Trophoblast cell (in vitro differentiated cells and primary cell): ENCODE results near the gene DDX56.
"Not testable (repeated sequence)": the region's sequence is repeated elsewhere in the genome, so short reads cannot be mapped to it uniquely, and the experiment has no call there.

Experiments
- DNase-seq, 2 donors: peaks; one replicate each; pipeline ENCODE4 v3.0.0-alpha.2; 2016
- H2AFZ ChIP-seq: 2 replicates; pipeline ENCODE4 v1.6.1; 2013; ENCODE audit warnings: low read length, moderate library complexity, mild to moderate bottlenecking; ENCODE audit not compliant: insufficient read depth, poor library complexity
- H2AK5ac ChIP-seq: 2 replicates; pipeline ENCODE4 v1.6.1; 2013; ENCODE audit warnings: mild to moderate bottlenecking, low read length
- H2BK120ac ChIP-seq: 2 replicates; pipeline ENCODE4 v1.6.1; 2013; ENCODE audit warnings: low read length, mild to moderate bottlenecking, moderate library complexity; ENCODE audit not compliant: insufficient read depth, poor library complexity
- H2BK12ac ChIP-seq: 2 replicates; pipeline ENCODE4 v1.6.1; 2013; ENCODE audit warnings: mild to moderate bottlenecking, low read length, moderate library complexity
- H2BK5ac ChIP-seq: 2 replicates; pipeline ENCODE4 v1.6.1; 2013; ENCODE audit warnings: low read length, low read depth, moderate library complexity, mild to moderate bottlenecking; ENCODE audit not compliant: poor library complexity
- H3K14ac ChIP-seq: 2 replicates; pipeline ENCODE4 v1.6.1; 2013; ENCODE audit warnings: mild to moderate bottlenecking, low read length
- H3K18ac ChIP-seq: 2 replicates; pipeline ENCODE4 v1.6.1; 2013; ENCODE audit warnings: mild to moderate bottlenecking, low read length
- H3K23ac ChIP-seq: 2 replicates; pipeline ENCODE4 v1.6.1; 2013; ENCODE audit warnings: low read length
- H3K27ac ChIP-seq: 2 replicates; pipeline ENCODE4 v1.5.1; 2013; ENCODE audit warnings: low read depth, mild to moderate bottlenecking, inconsistent platforms, low read length, moderate library complexity
- H3K27me3 ChIP-seq: 2 replicates; pipeline ENCODE4 v1.6.1; 2013; ENCODE audit warnings: inconsistent platforms, mild to moderate bottlenecking, low read length, moderate library complexity; ENCODE audit not compliant: insufficient read depth
- H3K36me3 ChIP-seq, 2 experiments: 1 replicate in 1 of 2; 2 replicates in 1 of 2; pipeline ENCODE4 v1.6.1; 2013; ENCODE audit warnings: low read length in 2 of 2, mild to moderate bottlenecking in 2 of 2, moderate library complexity in 1 of 2; ENCODE audit not compliant: insufficient read depth in 2 of 2, control insufficient read depth in 1 of 2
- H3K4ac ChIP-seq: 2 replicates; pipeline ENCODE4 v1.6.1; 2013; ENCODE audit warnings: low read depth, mild to moderate bottlenecking, low read length, moderate library complexity
- H3K4me1 ChIP-seq, 2 experiments: 1 replicate in 1 of 2; 2 replicates in 1 of 2; pipeline ENCODE4 v1.6.1; 2013; ENCODE audit warnings: low read length in 2 of 2, mild to moderate bottlenecking in 2 of 2, moderate library complexity in 1 of 2; ENCODE audit not compliant: insufficient read depth in 2 of 2, control insufficient read depth in 1 of 2
- H3K4me2 ChIP-seq: 2 replicates; pipeline ENCODE4 v1.6.1; 2013; ENCODE audit warnings: inconsistent platforms, mild to moderate bottlenecking, low read length, moderate library complexity
- H3K4me3 ChIP-seq: 2 replicates; pipeline ENCODE4 v1.5.1; 2013; ENCODE audit warnings: mild to moderate bottlenecking, low read depth, low read length, inconsistent platforms
- H3K79me1 ChIP-seq: one replicate; pipeline ENCODE4 v1.6.1; 2013; ENCODE audit warnings: low read length
- H3K79me2 ChIP-seq: 2 replicates; pipeline ENCODE4 v1.6.1; 2013; ENCODE audit warnings: low read length, mild to moderate bottlenecking; ENCODE audit not compliant: control insufficient read depth, insufficient read depth, poor library complexity
- H3K9ac ChIP-seq: 2 replicates; pipeline ENCODE4 v1.6.1; 2013; ENCODE audit warnings: mild to moderate bottlenecking, low read length
- H3K9me3 ChIP-seq: 2 replicates; pipeline ENCODE4 v1.6.1; 2013; ENCODE audit warnings: low read depth, mild to moderate bottlenecking, control low read depth, inconsistent platforms, low read length; ENCODE audit not compliant: insufficient read depth
- H4K12ac ChIP-seq: 2 replicates; pipeline ENCODE4 v1.6.1; 2013; ENCODE audit warnings: low read depth, mild to moderate bottlenecking, low read length, moderate library complexity
- H4K8ac ChIP-seq: 2 replicates; pipeline ENCODE4 v1.6.1; 2013; ENCODE audit warnings: low read depth, mild to moderate bottlenecking, low read length, moderate library complexity
- H4K91ac ChIP-seq: one replicate; pipeline ENCODE4 v1.6.1; 2013; ENCODE audit warnings: low read depth, mild to moderate bottlenecking, low read length, moderate library complexity
- WGBS: extraction: QIAGEN DNeasy Blood & Tissue Kit; methylation state at CpG from one replicate; pipeline ENCODE4 v1.1.7; 2013; ENCODE audit warnings: missing lambda C conversion rate; ENCODE audit not compliant: insufficient read length, insufficient coverage; ENCODE audit errors: extremely low coverage; 5-methylcytosine and 5-hydroxymethylcytosine counted together

DDX56 gene

GRCh38 chr7:44602576-44602910 is 28.8 kb upstream of the DDX56 start:
- Histone ChIP-seq H3K4ac (no peak overlapping the region), H3K9me3 (no peaks in the 10 kb centered on the region), H3K79me1 (peaks cover 4% of the 10 kb centered on the region), H2AFZ (no peak overlapping the region), H2BK12ac (no peak overlapping the region), H3K4me3 (no peak overlapping the region), H3K27ac (no peak overlapping the region), H3K23ac (no peak overlapping the region), H4K91ac (no peak overlapping the region), H3K4me1 (peaks cover 3% of the 10 kb centered on the region in 2 experiments), H3K36me3 (no peaks in the 10 kb centered on the region), H3K18ac (no peak overlapping the region), H3K4me2 (no peak overlapping the region), H3K79me2 (peaks cover 7% of the 10 kb centered on the region), H2BK120ac (no peak overlapping the region), H4K8ac (no peak overlapping the region), H2AK5ac (no peak overlapping the region), H3K27me3 (no peaks in the 10 kb centered on the region), H4K12ac (no peak overlapping the region), H3K14ac (no peak overlapping the region), H3K9ac (no peak overlapping the region), H2BK5ac (no peak overlapping the region)
- DNase-seq, result no peak
- WGBS, result no CpG with 5 or more reads among the region's 1 CpG

DNA sequence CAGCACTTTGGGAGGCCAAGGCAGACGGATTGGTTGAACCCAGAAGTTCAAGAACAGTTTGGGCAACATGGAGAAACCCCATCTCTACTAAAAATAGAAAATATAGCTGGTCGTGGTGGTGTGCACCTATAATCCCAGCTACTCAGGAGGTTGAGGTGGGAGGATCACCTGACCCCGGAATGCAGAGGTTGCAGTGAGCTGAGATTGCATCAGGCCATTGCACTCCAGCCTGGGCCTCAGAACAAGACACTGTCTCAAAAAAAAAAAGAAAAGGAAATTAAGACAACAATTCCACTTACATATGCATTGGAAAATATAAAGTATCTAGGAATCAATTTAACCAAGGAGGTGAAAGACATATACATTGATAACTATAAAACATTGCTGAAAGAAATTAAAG is 25.5 kb upstream of the DDX56 start:
- Histone ChIP-seq H3K14ac (no peak overlapping the region), H2BK12ac (no peak overlapping the region), H3K36me3 (no peaks in the 10 kb centered on the region), H2BK5ac (no peak overlapping the region), H3K27ac (no peak overlapping the region), H3K4me1 (no peaks in the 10 kb centered on the region), H3K4ac (no peak overlapping the region), H3K27me3 (no peaks in the 10 kb centered on the region), H2AK5ac (no peak overlapping the region), H2AFZ (no peak overlapping the region), H4K8ac (no peak overlapping the region), H3K9me3 (no peaks in the 10 kb centered on the region), H2BK120ac (no peak overlapping the region), H3K4me2 (no peak overlapping the region), H4K12ac (no peak overlapping the region), H4K91ac (no peak overlapping the region), H3K4me3 (no peak overlapping the region), H3K23ac (no peak overlapping the region), H3K9ac (no peak overlapping the region), H3K79me1 (no peaks in the 10 kb centered on the region), H3K79me2 (no peaks in the 10 kb centered on the region), H3K18ac (no peak overlapping the region)
- no CpG with 5 or more reads among the region's 3 CpGs for WGBS
- no peak for DNase-seq

GRCh38 chr7:44597181-44597580 is 23.5 kb upstream of the DDX56 start:
- not testable (repeated sequence) for H4K12ac ChIP-seq, H3K18ac ChIP-seq, H2BK5ac ChIP-seq, DNase-seq, H3K27me3 ChIP-seq, H2BK120ac ChIP-seq, H3K4ac ChIP-seq, H3K14ac ChIP-seq, H3K4me3 ChIP-seq, H4K8ac ChIP-seq, H2BK12ac ChIP-seq, H2AK5ac ChIP-seq, H3K79me1 ChIP-seq, H3K4me1 ChIP-seq, H3K4me2 ChIP-seq, H2AFZ ChIP-seq, H4K91ac ChIP-seq, H3K79me2 ChIP-seq, H3K9ac ChIP-seq, H3K23ac ChIP-seq, H3K36me3 ChIP-seq, H3K9me3 ChIP-seq, H3K27ac ChIP-seq
- WGBS, result no CpG with 5 or more reads among the region's 8 CpGs

DNA sequence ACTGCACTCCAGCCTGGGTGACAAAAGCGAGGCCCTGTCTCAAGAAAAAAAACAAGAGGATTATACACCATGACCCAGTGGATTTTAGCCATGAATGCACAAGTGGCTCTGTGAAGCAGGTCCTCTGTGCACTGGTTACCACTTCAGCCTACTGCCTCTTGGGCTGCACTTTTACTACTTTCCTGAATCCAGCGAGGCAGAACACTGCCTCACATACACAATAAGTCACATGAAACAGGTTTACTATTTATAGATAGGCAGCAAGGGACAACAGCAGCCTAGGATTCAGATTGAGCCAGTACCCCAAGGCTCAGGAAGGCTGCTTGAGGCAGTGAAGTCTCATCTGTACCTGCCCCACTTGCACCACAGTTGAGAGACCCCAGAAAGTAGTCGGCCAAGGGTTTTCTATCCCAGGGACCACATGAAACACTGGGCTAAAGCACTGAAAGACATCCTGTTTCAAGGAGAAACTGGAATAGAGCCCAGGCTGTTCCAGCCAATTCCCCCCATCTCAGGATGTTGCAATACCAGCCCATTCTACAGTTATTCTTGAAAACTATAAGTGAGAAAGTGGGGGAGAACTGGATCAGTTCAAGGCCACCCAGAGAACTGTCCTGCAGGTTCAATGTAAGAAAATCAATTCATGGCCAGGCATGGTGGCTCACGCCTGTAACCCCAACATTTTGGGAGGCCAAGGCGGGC is 22.4 kb upstream of the DDX56 start:
- WGBS, result no CpG with 5 or more reads among the region's 5 CpGs
- no peak overlapping the region for H3K9ac ChIP-seq

More for the DNA sequence above, 22.4 kb upstream of the DDX56 start:
- H4K91ac ChIP-seq, result no peak overlapping the region
- H4K8ac ChIP-seq, result no peak overlapping the region
- no peaks in the 10 kb centered on the region for H3K9me3 ChIP-seq
- H2BK120ac ChIP-seq, result no peak overlapping the region
- H3K4ac ChIP-seq, result no peak overlapping the region
- no peaks in the 10 kb centered on the region for H3K4me1 ChIP-seq
- H3K36me3 ChIP-seq, result no peaks in the 10 kb centered on the region
- H3K27me3 ChIP-seq, result no peaks in the 10 kb centered on the region
- H3K4me3 ChIP-seq, result no peak overlapping the region
- H3K79me2 ChIP-seq, result no peaks in the 10 kb centered on the region
- no peak overlapping the region for H2AK5ac ChIP-seq
- H2AFZ ChIP-seq, result no peak overlapping the region
- H3K79me1 ChIP-seq, result no peaks in the 10 kb centered on the region
- no peak overlapping the region for H2BK12ac ChIP-seq
- H3K4me2 ChIP-seq, result no peak overlapping the region
- no peak overlapping the region for H3K27ac ChIP-seq
- H3K14ac ChIP-seq, result no peak overlapping the region
- H4K12ac ChIP-seq, result no peak overlapping the region
- H3K23ac ChIP-seq, result no peak overlapping the region
- DNase-seq, result no peak
- no peak overlapping the region for H3K18ac ChIP-seq
- H2BK5ac ChIP-seq, result no peak overlapping the region
